K562 (cell line): ENCODE results near the gene GPR55. TPM values are rescaled to one million over a fixed set of nuclear protein-coding genes. Genes with fewer than 3 reads are reported as not detected.

Experiments used
- ATAC-seq: fragments of 200-7000 bp; cut with Tn5 transposase; 3 replicates; pipeline ENCODE4 v1.9.1; 2020; ENCODE audit warnings: moderate library complexity
- BruUV-seq: library from RNA; stranded (reverse); fragments of 400-500 nt; replicated peaks from 2 replicates; lab custom pipeline; 2021; lab: Mats Ljungman, UMichigan
- CTCF ChIA-PET: fragments of 300-600 bp; formaldehyde crosslinking; extraction: SDS; loops from one replicate; lab custom pipeline; 2021; ENCODE audit warnings: low intra/inter-chr PET ratio; lab: Yijun Ruan, JAX
- POLR2A ChIA-PET: fragments of 300-600, 350-650 bp; sonication (Branson Sonifier 250); formaldehyde crosslinking; extraction: SDS; loops from one replicate; lab custom pipeline; 2021; ENCODE audit warnings: antibody characterized with exemption, inconsistent platforms; lab: Yijun Ruan, JAX
- DNase-seq, 4 experiments: peaks; one replicate each; pipeline versions ENCODE4 v3.0.0 to v3.0.0-alpha.2; 2011 to 2018; ENCODE audit warnings: low spot score in 3 of 4, mixed read lengths in 3 of 4; ENCODE audit errors: extremely low read depth in 1 of 4
- FAIRE-seq: peaks from 2 replicates; lab custom pipeline; 2011; peaks lifted over from hg19 to GRCh38; lab: Jason Lieb, UNC
- H2AFZ ChIP-seq: 2 replicates; pipeline ENCODE4 v1.6.0; 2011; ENCODE audit warnings: low read depth, low read length, control low read depth, inconsistent platforms
- H3K27ac ChIP-seq: fragments of 200-600 bp; 3 replicates; pipeline ENCODE4 v1.8.0; 2011; ENCODE audit warnings: low read depth, mild to moderate bottlenecking, control low read depth, inconsistent platforms, low read length, moderate library complexity, mixed read lengths; ENCODE audit errors: extremely low read depth
- H3K27me3 ChIP-seq, 2 experiments: fragments of 300-600 bp in 1 of 2; 2 replicates in 1 of 2; 3 replicates in 1 of 2; pipeline versions ENCODE4 v1.6.0 to v1.8.0; 2011; ENCODE audit warnings: inconsistent platforms in 2 of 2, low read length in 2 of 2, mild to moderate bottlenecking in 1 of 2, mixed read lengths in 1 of 2, moderate library complexity in 1 of 2; ENCODE audit not compliant: control insufficient read depth in 2 of 2, insufficient read depth in 2 of 2
- H3K36me3 ChIP-seq: fragments of 300-600 bp; 3 replicates; pipeline ENCODE4 v1.8.0; 2011; ENCODE audit warnings: mild to moderate bottlenecking, low read length, inconsistent platforms; ENCODE audit not compliant: control insufficient read depth, insufficient read depth
- H3K4me1 ChIP-seq, 2 experiments: fragments of 200-600 bp in 1 of 2; replicated peaks in 1 of 2; 2 replicates in 1 of 2; 3 replicates in 1 of 2; pipeline versions ENCODE4 v1.5.1 to v1.8.0; 2011; ENCODE audit warnings: inconsistent platforms in 2 of 2, low read length in 2 of 2, mild to moderate bottlenecking in 1 of 2, mixed read lengths in 1 of 2, moderate library complexity in 1 of 2; ENCODE audit not compliant: control insufficient read depth in 2 of 2, insufficient read depth in 2 of 2
- H3K4me2 ChIP-seq: 2 replicates; pipeline ENCODE4 v1.6.1; 2011; ENCODE audit warnings: low read length, control low read depth, inconsistent platforms, mixed read lengths; ENCODE audit not compliant: insufficient read depth
- H3K4me3 ChIP-seq: fragments of 200-600 bp; sonication (generic), shearing (Covaris generic); 2 replicates; pipeline ENCODE4 v1.5.1; 2016; ENCODE audit warnings: control low read depth, inconsistent platforms
- H3K79me2 ChIP-seq: fragments of 200-600 bp; 3 replicates; pipeline ENCODE4 v1.8.0; 2011; ENCODE audit warnings: low read length, inconsistent platforms; ENCODE audit not compliant: control insufficient read depth, insufficient read depth
- H3K9ac ChIP-seq, 2 experiments: 2 replicates each; pipeline versions ENCODE4 v1.6.0 to v1.6.1; 2011; ENCODE audit warnings: low read depth in 2 of 2, low read length in 2 of 2, control low read depth in 1 of 2, inconsistent platforms in 1 of 2, mild to moderate bottlenecking in 1 of 2, mixed read lengths in 1 of 2; ENCODE audit not compliant: insufficient read depth in 1 of 2
- H3K9me1 ChIP-seq: one replicate; pipeline ENCODE4 v1.6.0; 2011; ENCODE audit warnings: inconsistent platforms, mild to moderate bottlenecking, low read length, moderate library complexity; ENCODE audit not compliant: control insufficient read depth, insufficient read depth
- H3K9me3 ChIP-seq: replicated peaks from 2 replicates; pipeline ENCODE4 v1.5.1; 2011; ENCODE audit warnings: low read depth, low read length, inconsistent platforms; ENCODE audit not compliant: control insufficient read depth, insufficient read depth
- H4K20me1 ChIP-seq: replicated peaks from 2 replicates; pipeline ENCODE4 v1.6.1; 2011; ENCODE audit warnings: low read length, inconsistent platforms, mixed read lengths; ENCODE audit not compliant: control insufficient read depth, insufficient read depth
- CBX5 ChIP-seq: IDR thresholded peaks from 2 replicates; pipeline ENCODE4 v1.6.1; 2014; ENCODE audit warnings: low read depth, borderline replicate concordance
- FOXA1 ChIP-seq: fragments of 450-650 bp; IDR thresholded peaks from 2 replicates; pipeline ENCODE4 v1.6.1; 2016; ENCODE audit warnings: mild to moderate bottlenecking, borderline replicate concordance
- HNRNPK ChIP-seq: fragments of 200-400 bp; formaldehyde crosslinking; IDR thresholded peaks from one replicate; pipeline ENCODE4 v1.6.1; 2018; ENCODE audit warnings: mild to moderate bottlenecking, low read depth, low read length; ENCODE audit not compliant: poor library complexity, severe bottlenecking
- MAFG ChIP-seq: fragments of 450-650 bp; conservative IDR thresholded peaks from 2 replicates; pipeline ENCODE4 v1.6.1; 2016; ENCODE audit warnings: missing genetic modification characterization, missing compliant biosample characterization
- NR2C1 ChIP-seq, 2 experiments: fragments of 450-650 bp; IDR thresholded peaks; 2 replicates each; pipeline ENCODE4 v1.6.1; 2017; ENCODE audit warnings: mild to moderate bottlenecking in 2 of 2, antibody characterized with exemption in 1 of 2, inconsistent platforms in 1 of 2, missing compliant biosample characterization in 1 of 2, missing genetic modification characterization in 1 of 2
- POLR2H ChIP-seq: IDR thresholded peaks from 2 replicates; pipeline ENCODE4 v1.6.1; 2016; ENCODE audit warnings: missing genetic modification characterization, low read depth, mild to moderate bottlenecking, control low read depth, missing compliant biosample characterization, moderate library complexity
- RBM15 ChIP-seq: fragments of 200-400 bp; formaldehyde crosslinking; IDR thresholded peaks from 2 replicates; pipeline ENCODE4 v1.6.1; 2018; ENCODE audit warnings: mild to moderate bottlenecking, low read length, moderate library complexity; ENCODE audit not compliant: insufficient read depth
- SP1 ChIP-seq: sonication (generic); formaldehyde crosslinking; IDR thresholded peaks from 2 replicates; pipeline ENCODE4 v1.8.1; 2022; ENCODE audit warnings: mild to moderate bottlenecking, missing genetic modification reagents
- WHSC1 ChIP-seq: IDR thresholded peaks from one replicate; pipeline ENCODE4 v1.6.1; 2012; ENCODE audit warnings: low read length, control low read depth, inconsistent platforms
- ZNF696 ChIP-seq: fragments of 250-450 bp; sonication (Bioruptor Pico); conservative IDR thresholded peaks from 2 replicates; pipeline ENCODE4 v1.4.0; 2020; ENCODE audit warnings: mild to moderate bottlenecking, moderate library complexity
- WGBS: fragments of 100-300 bp; shearing (Covaris generic); methylation state at CpG from one replicate; pipeline ENCODE4 v1.1.6; 2016; ENCODE audit warnings: low coverage, mixed read lengths; ENCODE audit not compliant: insufficient coverage; ENCODE audit errors: missing lambda C conversion rate; 5-methylcytosine and 5-hydroxymethylcytosine counted together
- in situ Hi-C: fragments of 300-500 bp; cut with MboI; formaldehyde crosslinking; loops from 4 replicates; pipeline ENCODE4 v1.15.0; 2018; ENCODE audit warnings: inconsistent platforms, mixed read lengths
- intact Hi-C: fragments of 100-400 bp; cut with micrococcal nuclease; formaldehyde crosslinking; loops from 2 replicates; pipeline ENCODE4 v1.14.2; 2022
- polyA plus RNA-seq, 8 experiments: library from polyadenylated mRNA; depleted of rRNA in 4 of 8; stranded (reverse) in 5 of 8; unstranded in 3 of 8; fragments of >200 nt; fragmentation: Nextera tagmentation in 2 of 8; fragmentation: Illumina TruSeq in 1 of 8; extraction: Ambion mirVana in 2 of 8; extraction: Trizol in 1 of 8; gene quantifications; 2 replicates each; pipeline versions ENCODE4 v1.2.1 to v1.2.3, GENCODE V29; 2011 to 2014; ENCODE audit warnings: inconsistent platforms in 1 of 8, missing spikeins in 1 of 8
- total RNA-seq, 7 experiments: library from RNA; depleted of rRNA in 6 of 7; stranded (reverse); fragments of >200 nt in 6 of 7; fragmentation: Illumina TruSeq in 2 of 7; extraction: Trizol in 2 of 7; gene quantifications; 2 replicates each; pipeline versions ENCODE4 v1.2.1 to v1.2.3, GENCODE V29; 2011 to 2021; ENCODE audit warnings: low replicate concordance in 1 of 7
- TF ChIP-seq, protein P1 (sequence below): sonication (generic); IDR thresholded peaks from 2 replicates; pipeline ENCODE4 v1.6.1; 2016
- TF ChIP-seq, protein P2 (sequence below): fragments of 450-650 bp; IDR thresholded peaks from 2 replicates; pipeline ENCODE4 v1.7.1; 2018; ENCODE audit warnings: mild to moderate bottlenecking, low read depth; ENCODE audit not compliant: partially characterized antibody
- TF ChIP-seq, protein P3 (sequence below): fragments of 450-650 bp; IDR thresholded peaks from 2 replicates; pipeline ENCODE4 v1.6.1; 2018; ENCODE audit not compliant: partially characterized antibody

Gene GPR55
- total and polyA plus RNA-seq, 9 of the 15 experiments (the other 6 are each of a cell fraction or from before 2014, with no cell fraction given) = 0.11 to 0.49 (median 0.27) TPM

DNA sequence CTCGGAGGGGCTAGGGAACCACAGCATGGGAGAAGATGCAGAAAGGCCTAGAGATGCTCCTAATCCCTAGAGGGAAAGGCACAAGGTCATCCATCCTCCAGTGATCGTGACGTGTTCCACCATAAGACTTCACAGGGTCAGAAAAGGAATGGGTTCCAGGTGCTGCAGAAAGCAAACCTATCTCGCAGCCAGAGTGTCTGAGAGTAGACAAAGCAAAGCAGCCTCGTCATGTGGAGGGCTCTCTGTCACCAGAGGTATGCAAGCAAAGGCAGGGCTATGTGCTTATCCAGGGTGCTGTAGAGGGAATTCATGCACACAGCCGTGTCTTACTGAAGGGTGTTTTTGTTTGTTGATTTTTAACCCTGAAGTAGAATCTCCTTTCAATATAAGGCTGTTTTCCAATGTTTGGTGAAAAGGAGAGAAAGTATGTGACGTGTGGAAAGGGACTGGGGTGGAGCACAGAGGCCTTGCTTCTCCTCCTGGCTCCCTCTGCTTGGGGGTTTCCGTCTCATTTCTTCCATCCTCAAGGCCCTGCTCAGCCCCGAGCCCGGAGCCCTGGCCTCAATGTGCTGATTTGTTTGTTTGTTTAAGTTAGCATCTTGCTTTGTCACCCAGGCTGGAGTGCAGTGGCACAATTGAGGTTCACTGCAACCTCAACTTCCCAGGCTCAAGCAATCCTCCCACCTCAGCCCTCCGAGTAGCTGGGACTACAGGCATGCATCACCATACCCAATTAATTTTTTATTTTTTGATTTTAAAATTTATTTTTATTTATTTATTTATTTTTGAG is 3.0 kb downstream of the GPR55 start:
- H3K4me3 ChIP-seq = no peak overlapping the region
- WGBS = 27% methylated on average over 10 of the region's 11 CpGs
- no peak for TF ChIP-seq FOXA1
- no peak for TF ChIP-seq RBM15
- TF ChIP-seq ZNF696 (CRISPR knock-in tag) = no peak
- no peak for TF ChIP-seq CBX5
- TF ChIP-seq, protein P1, sequence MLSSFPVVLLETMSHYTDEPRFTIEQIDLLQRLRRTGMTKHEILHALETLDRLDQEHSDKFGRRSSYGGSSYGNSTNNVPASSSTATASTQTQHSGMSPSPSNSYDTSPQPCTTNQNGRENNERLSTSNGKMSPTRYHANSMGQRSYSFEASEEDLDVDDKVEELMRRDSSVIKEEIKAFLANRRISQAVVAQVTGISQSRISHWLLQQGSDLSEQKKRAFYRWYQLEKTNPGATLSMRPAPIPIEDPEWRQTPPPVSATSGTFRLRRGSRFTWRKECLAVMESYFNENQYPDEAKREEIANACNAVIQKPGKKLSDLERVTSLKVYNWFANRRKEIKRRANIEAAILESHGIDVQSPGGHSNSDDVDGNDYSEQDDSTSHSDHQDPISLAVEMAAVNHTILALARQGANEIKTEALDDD = no peak
- TF ChIP-seq, protein P2, sequence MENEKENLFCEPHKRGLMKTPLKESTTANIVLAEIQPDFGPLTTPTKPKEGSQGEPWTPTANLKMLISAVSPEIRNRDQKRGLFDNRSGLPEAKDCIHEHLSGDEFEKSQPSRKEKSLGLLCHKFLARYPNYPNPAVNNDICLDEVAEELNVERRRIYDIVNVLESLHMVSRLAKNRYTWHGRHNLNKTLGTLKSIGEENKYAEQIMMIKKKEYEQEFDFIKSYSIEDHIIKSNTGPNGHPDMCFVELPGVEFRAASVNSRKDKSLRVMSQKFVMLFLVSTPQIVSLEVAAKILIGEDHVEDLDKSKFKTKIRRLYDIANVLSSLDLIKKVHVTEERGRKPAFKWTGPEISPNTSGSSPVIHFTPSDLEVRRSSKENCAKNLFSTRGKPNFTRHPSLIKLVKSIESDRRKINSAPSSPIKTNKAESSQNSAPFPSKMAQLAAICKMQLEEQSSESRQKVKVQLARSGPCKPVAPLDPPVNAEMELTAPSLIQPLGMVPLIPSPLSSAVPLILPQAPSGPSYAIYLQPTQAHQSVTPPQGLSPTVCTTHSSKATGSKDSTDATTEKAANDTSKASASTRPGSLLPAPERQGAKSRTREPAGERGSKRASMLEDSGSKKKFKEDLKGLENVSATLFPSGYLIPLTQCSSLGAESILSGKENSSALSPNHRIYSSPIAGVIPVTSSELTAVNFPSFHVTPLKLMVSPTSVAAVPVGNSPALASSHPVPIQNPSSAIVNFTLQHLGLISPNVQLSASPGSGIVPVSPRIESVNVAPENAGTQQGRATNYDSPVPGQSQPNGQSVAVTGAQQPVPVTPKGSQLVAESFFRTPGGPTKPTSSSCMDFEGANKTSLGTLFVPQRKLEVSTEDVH = no peak
- TF ChIP-seq, protein P3, sequence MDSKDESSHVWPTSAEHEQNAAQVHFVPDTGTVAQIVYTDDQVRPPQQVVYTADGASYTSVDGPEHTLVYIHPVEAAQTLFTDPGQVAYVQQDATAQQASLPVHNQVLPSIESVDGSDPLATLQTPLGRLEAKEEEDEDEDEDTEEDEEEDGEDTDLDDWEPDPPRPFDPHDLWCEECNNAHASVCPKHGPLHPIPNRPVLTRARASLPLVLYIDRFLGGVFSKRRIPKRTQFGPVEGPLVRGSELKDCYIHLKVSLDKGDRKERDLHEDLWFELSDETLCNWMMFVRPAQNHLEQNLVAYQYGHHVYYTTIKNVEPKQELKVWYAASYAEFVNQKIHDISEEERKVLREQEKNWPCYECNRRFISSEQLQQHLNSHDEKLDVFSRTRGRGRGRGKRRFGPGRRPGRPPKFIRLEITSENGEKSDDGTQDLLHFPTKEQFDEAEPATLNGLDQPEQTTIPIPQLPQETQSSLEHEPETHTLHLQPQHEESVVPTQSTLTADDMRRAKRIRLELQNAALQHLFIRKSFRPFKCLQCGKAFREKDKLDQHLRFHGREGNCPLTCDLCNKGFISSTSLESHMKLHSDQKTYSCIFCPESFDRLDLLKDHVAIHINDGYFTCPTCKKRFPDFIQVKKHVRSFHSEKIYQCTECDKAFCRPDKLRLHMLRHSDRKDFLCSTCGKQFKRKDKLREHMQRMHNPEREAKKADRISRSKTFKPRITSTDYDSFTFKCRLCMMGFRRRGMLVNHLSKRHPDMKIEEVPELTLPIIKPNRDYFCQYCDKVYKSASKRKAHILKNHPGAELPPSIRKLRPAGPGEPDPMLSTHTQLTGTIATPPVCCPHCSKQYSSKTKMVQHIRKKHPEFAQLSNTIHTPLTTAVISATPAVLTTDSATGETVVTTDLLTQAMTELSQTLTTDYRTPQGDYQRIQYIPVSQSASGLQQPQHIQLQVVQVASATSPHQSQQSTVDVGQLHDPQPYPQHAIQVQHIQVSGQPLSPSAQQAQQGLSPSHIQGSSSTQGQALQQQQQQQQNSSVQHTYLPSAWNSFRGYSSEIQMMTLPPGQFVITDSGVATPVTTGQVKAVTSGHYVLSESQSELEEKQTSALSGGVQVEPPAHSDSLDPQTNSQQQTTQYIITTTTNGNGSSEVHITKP = no peak
- no peak for TF ChIP-seq WHSC1
- no peak for TF ChIP-seq MAFG
- TF ChIP-seq HNRNPK = no peak
- no peak for TF ChIP-seq SP1 (CRISPR knock-in tag)
- no peak for TF ChIP-seq NR2C1 (IDR thresholded peaks at IDR 0.05)
- TF ChIP-seq NR2C1 (tag; IDR thresholded peaks at IDR 0.05) = no peak
- no peak for TF ChIP-seq POLR2H (tag)

More for the DNA sequence above, 3.0 kb downstream of the GPR55 start:
- CTCF ChIA-PET = no interaction called here
- Histone ChIP-seq H3K9me3 (no peaks in the 10 kb centered on the region), H3K4me2 (no peak overlapping the region), H3K9ac (no peak overlapping the region), H3K36me3 (no peaks in the 10 kb centered on the region), H4K20me1 (no peaks in the 10 kb centered on the region), H3K27me3 (peaks cover 0 to 22% of the 10 kb centered on the region in 2 experiments; a peak in 3 of 5 replicates), H2AFZ (no peak overlapping the region), H3K4me1 (peaks cover 0 to 5% of the 10 kb centered on the region in 2 experiments; a peak in 2 of 5 replicates), H3K27ac (no peak overlapping the region), H3K79me2 (no peaks in the 10 kb centered on the region), H3K9me1 (no peaks in the 10 kb centered on the region)
- no TSS peak for BruUV-seq
- ATAC-seq (peak; percentile 46; the same call in 2 of the 3 replicates), DNase-seq (no peak), FAIRE-seq (no peak)
- intact Hi-C loops (loop anchor here (5.0 kb wide), 1 partner anchor 65 kb away; no protein-coding TSS in a partner anchor), in situ Hi-C loops (no loop called here)
- POLR2A ChIA-PET = no interaction called here
